ENCODE results near the gene RASGRF1. TPM values are rescaled to one million over a fixed set of nuclear protein-coding genes. Genes with fewer than 3 reads are reported as not detected.
A peak's percentile ranks its signal among the peaks of the same experiment; 100 is the strongest.

The RASGRF1 gene
- total RNA-seq, 4 donors from 2014 or later = 0.13 to 0.23 TPM; not detected in 2

- no peaks in the 10 kb centered on the region for H3K27me3 ChIP-seq
- no peak overlapping the region for H3K4me3 ChIP-seq
- H3K27ac ChIP-seq = no peak overlapping the region
- no peak for ATAC-seq
- TF ChIP-seq POLR2AphosphoS5 (IDR thresholded peaks at IDR 0.05) (no peak), CTCF (IDR thresholded peaks at IDR 0.05) (no peak), EP300 (IDR thresholded peaks at IDR 0.05) (no peak), POLR2A (IDR thresholded peaks at IDR 0.05) (no peak)
- peaks cover 0 to 93% of the 10 kb centered on the region in 2 donors for H3K36me3 ChIP-seq
- no peaks in the 10 kb centered on the region for H3K9me3 ChIP-seq
- 89 to 95% methylated on average over 4 to 5 of the region's 18 CpGs for WGBS, 2 donors (ENCODE audit: low coverage in 1 of 2)
- H3K4me1 ChIP-seq = peaks cover 0 to 6% (median 0%) of the 10 kb centered on the region in 3 donors
These were observed 166.9 kb downstream of the RASGRF1 start for GRCh38 chr15:78923480-78924360.

- ATAC-seq = no peak
- peaks cover 0 to 97% of the 10 kb centered on the region in 2 donors for H3K36me3 ChIP-seq
- no peaks in the 10 kb centered on the region for H3K9me3 ChIP-seq
- WGBS, 2 donors (ENCODE audit: low coverage in 1 of 2) = 66 to 73% methylated on average over 7 of the region's 7 CpGs
- no peak overlapping the region for H3K4me3 ChIP-seq
- TF ChIP-seq CTCF (IDR thresholded peaks at IDR 0.05) (no peak), POLR2A (IDR thresholded peaks at IDR 0.05) (no peak), EP300 (IDR thresholded peaks at IDR 0.05) (no peak), POLR2AphosphoS5 (IDR thresholded peaks at IDR 0.05) (no peak)
- peaks cover 0 to 12% (median 0%) of the 10 kb centered on the region in 3 donors for H3K4me1 ChIP-seq
- H3K27me3 ChIP-seq = no peaks in the 10 kb centered on the region
- no peak overlapping the region for H3K27ac ChIP-seq
These were observed 167.6 kb downstream of the RASGRF1 start for GRCh38 chr15:78923015-78923414.

- peaks cover 0 to 17% (median 0%) of the 10 kb centered on the region in 3 donors for H3K4me1 ChIP-seq
- no peak for ATAC-seq
- no peaks in the 10 kb centered on the region for H3K9me3 ChIP-seq
- H3K27ac ChIP-seq = no peak overlapping the region
- peaks cover 0 to 92% of the 10 kb centered on the region in 2 donors for H3K36me3 ChIP-seq
- TF ChIP-seq CTCF (IDR thresholded peaks at IDR 0.05) = no peak
- TF ChIP-seq EP300 (IDR thresholded peaks at IDR 0.05) = no peak
- no peaks in the 10 kb centered on the region for H3K27me3 ChIP-seq
- WGBS, 2 donors (ENCODE audit: low coverage in 1 of 2) = 40% methylated on average over 2 of the region's 7 CpGs; no CpG with 5 or more reads in 1 of the 2 donors
- H3K4me3 ChIP-seq = no peak overlapping the region
These were observed 168.1 kb downstream of the RASGRF1 start for GRCh38 chr15:78922527-78922926.

- Histone ChIP-seq H3K27me3 (no peaks in the 10 kb centered on the region), H3K9me3 (no peaks in the 10 kb centered on the region), H3K4me3 (no peak overlapping the region), H3K36me3 (peaks cover 0 to 87% of the 10 kb centered on the region in 2 donors), H3K4me1 (peaks cover 0 to 23% (median 0%) of the 10 kb centered on the region in 3 donors), H3K27ac (no peak overlapping the region)
- ATAC-seq = no peak
- TF ChIP-seq EP300 (IDR thresholded peaks at IDR 0.05) = no peak
- TF ChIP-seq POLR2A (IDR thresholded peaks at IDR 0.05) = no peak
- peak; percentile 9 for TF ChIP-seq POLR2AphosphoS5 (IDR thresholded peaks at IDR 0.05)
- no peak for TF ChIP-seq CTCF (IDR thresholded peaks at IDR 0.05)
- WGBS, 2 donors (ENCODE audit: low coverage in 1 of 2) = 100% methylated on average over 1 of the region's 14 CpGs; no CpG with 5 or more reads in 1 of the 2 donors
These were observed 168.6 kb downstream of the RASGRF1 start for GRCh38 chr15:78921940-78922339.

- Histone ChIP-seq H3K27ac (no peak overlapping the region), H3K27me3 (no peaks in the 10 kb centered on the region), H3K36me3 (peaks cover 0 to 82% of the 10 kb centered on the region in 2 donors), H3K9me3 (no peaks in the 10 kb centered on the region), H3K4me3 (no peak overlapping the region), H3K4me1 (peaks cover 0 to 27% (median under 1%) of the 10 kb centered on the region in 3 donors)
- TF ChIP-seq CTCF (IDR thresholded peaks at IDR 0.05) (no peak), POLR2AphosphoS5 (IDR thresholded peaks at IDR 0.05) (no peak), POLR2A (IDR thresholded peaks at IDR 0.05) (no peak), EP300 (IDR thresholded peaks at IDR 0.05) (no peak)
- 45 to 69% methylated on average over 2 to 4 of the region's 6 CpGs for WGBS, 2 donors (ENCODE audit: low coverage in 1 of 2)
- ATAC-seq = no peak
These were observed 169.1 kb downstream of the RASGRF1 start for GRCh38 chr15:78921517-78921916.
